HCT116 (cell line): Measurements from ENCODE around the gene NOSIP. TPM values are rescaled to one million over a fixed set of nuclear protein-coding genes. Genes with fewer than 3 reads are reported as not detected.

Experiments used
- ATAC-seq: fragments of 200-7000 bp; cut with Tn5 transposase; 2 replicates; pipeline ENCODE4 v1.9.1; 2020; ENCODE audit warnings: mild to moderate bottlenecking, moderate library complexity
- BruUV-seq: library from RNA; stranded (reverse); fragments of 400-500 nt; replicated peaks from 2 replicates; lab custom pipeline; 2021; lab: Mats Ljungman, UMichigan
- CTCF ChIA-PET: fragments of 300-600 bp; sonication (Branson Sonifier 250); formaldehyde crosslinking; loops from one replicate; lab custom pipeline; 2021; ENCODE audit warnings: antibody characterized with exemption; lab: Charles Lee
- POLR2A ChIA-PET: fragments of 300-600, 350-600 bp; sonication (Branson Sonifier 250); formaldehyde crosslinking; loops from one replicate; lab custom pipeline; 2021; ENCODE audit warnings: antibody characterized with exemption; lab: Charles Lee
- RAD21 ChIA-PET, 2 experiments: fragments of 300-600 bp; sonication (Branson Sonifier 250); formaldehyde crosslinking; loops; one replicate each; lab custom pipeline; 2023; ENCODE audit warnings: low total read pairs in 2 of 2; ENCODE audit not compliant: uncharacterized antibody in 2 of 2, unreplicated experiment in 2 of 2, low non-redundant PET in 1 of 2; lab: Charles Lee
- DNase-seq: peaks from one replicate; pipeline ENCODE4 v3.0.0-alpha.2; 2010; ENCODE audit warnings: low read depth, low spot score
- H2AFZ ChIP-seq: fragments of 200-600 bp; shearing (Covaris generic), sonication (generic); 2 replicates; pipeline ENCODE4 v1.6.1; 2017; ENCODE audit warnings: low read depth, mixed run types, mixed read lengths, antibody characterized with exemption, low read length; ENCODE audit not compliant: poor library complexity, severe bottlenecking
- H3K27ac ChIP-seq: 2 replicates; pipeline ENCODE4 v1.5.1; 2012; ENCODE audit warnings: low read depth, low read length
- H3K27me3 ChIP-seq: fragments of 200-600 bp; sonication (generic); 2 replicates; pipeline ENCODE4 v1.6.1; 2016; ENCODE audit warnings: mixed run types, low read length, mixed read lengths; ENCODE audit not compliant: insufficient read depth
- H3K36me3 ChIP-seq, 2 experiments: fragments of 200-500 bp in 1 of 2; fragments of 200-600 bp in 1 of 2; sonication (Bioruptor generic) in 1 of 2; sonication (generic) in 1 of 2; 2 replicates each; pipeline versions ENCODE4 v1.5.1 to v1.6.1; 2014 to 2016; ENCODE audit warnings: low read length in 2 of 2, inconsistent platforms in 1 of 2, mixed read lengths in 1 of 2, mixed run types in 1 of 2; ENCODE audit not compliant: insufficient read depth in 2 of 2, control insufficient read depth in 1 of 2
- H3K4me1 ChIP-seq, 2 experiments: fragments of 200-600 bp in 1 of 2; sonication (generic) in 1 of 2; 2 replicates each; pipeline versions ENCODE4 v1.5.1 to v1.6.1; 2012 to 2017; ENCODE audit warnings: low read length in 2 of 2, inconsistent platforms in 1 of 2, mild to moderate bottlenecking in 1 of 2, mixed read lengths in 1 of 2, mixed run types in 1 of 2, moderate library complexity in 1 of 2; ENCODE audit not compliant: insufficient read depth in 2 of 2, control insufficient read depth in 1 of 2
- H3K4me2 ChIP-seq: fragments of 200-600 bp; sonication (generic); 2 replicates; pipeline ENCODE4 v1.6.1; 2017; ENCODE audit warnings: mixed run types, low read length, mixed read lengths
- H3K4me3 ChIP-seq, 2 experiments: fragments of 200-600 bp in 1 of 2; sonication (generic) in 1 of 2; replicated peaks in 1 of 2; 2 replicates each; pipeline ENCODE4 v1.5.1; 2011 to 2016; ENCODE audit warnings: low read length in 2 of 2, control low read depth in 1 of 2, low read depth in 1 of 2, mild to moderate bottlenecking in 1 of 2, mixed read lengths in 1 of 2, mixed run types in 1 of 2
- H3K79me2 ChIP-seq: fragments of 200-600 bp; sonication (generic); 2 replicates; pipeline ENCODE4 v1.6.1; 2017; ENCODE audit warnings: mild to moderate bottlenecking, mixed run types, low read length, moderate library complexity, mixed read lengths; ENCODE audit not compliant: insufficient read depth
- H3K9ac ChIP-seq: fragments of 200-600 bp; sonication (generic); 2 replicates; pipeline ENCODE4 v1.6.1; 2016; ENCODE audit warnings: low read length, mixed read lengths
- H3K9me2 ChIP-seq: fragments of 200-600 bp; sonication (generic), shearing (Covaris generic); 2 replicates; pipeline ENCODE4 v1.6.1; 2017; ENCODE audit warnings: mixed run types, mild to moderate bottlenecking, moderate library complexity; ENCODE audit not compliant: insufficient read depth
- H3K9me3 ChIP-seq, 2 experiments: fragments of 200-500 bp in 1 of 2; fragments of 200-600 bp in 1 of 2; sonication (Bioruptor generic) in 1 of 2; sonication (generic) in 1 of 2; 2 replicates each; pipeline ENCODE4 v1.6.1; 2014 to 2017; ENCODE audit warnings: low read length in 2 of 2, mixed read lengths in 2 of 2, inconsistent platforms in 1 of 2, low read depth in 1 of 2, mild to moderate bottlenecking in 1 of 2, mixed run types in 1 of 2, moderate library complexity in 1 of 2; ENCODE audit not compliant: control insufficient read depth in 1 of 2, insufficient read depth in 1 of 2
- H4K20me1 ChIP-seq: fragments of 200-600 bp; sonication (generic), shearing (Covaris generic); 2 replicates; pipeline ENCODE4 v1.6.1; 2017; ENCODE audit warnings: mixed run types, mild to moderate bottlenecking, moderate library complexity; ENCODE audit not compliant: insufficient read depth
- CBX3 ChIP-seq: IDR thresholded peaks from 2 replicates; pipeline ENCODE4 v1.6.1; 2012; ENCODE audit warnings: low read depth
- CEBPB ChIP-seq: IDR thresholded peaks from 2 replicates; pipeline ENCODE4 v1.6.1; 2012; ENCODE audit warnings: low read depth
- EZH2 ChIP-seq: fragments of 200-600 bp; sonication (generic); IDR thresholded peaks from 2 replicates; pipeline ENCODE4 v1.6.1; 2017; ENCODE audit warnings: antibody characterized with exemption, mixed run types
- EZH2phosphoT487 ChIP-seq: fragments of 200-600 bp; IDR thresholded peaks from 2 replicates; pipeline ENCODE4 v1.6.1; 2018; ENCODE audit warnings: antibody characterized with exemption, borderline replicate concordance
- FOSL1 ChIP-seq: IDR thresholded peaks from 2 replicates; pipeline ENCODE4 v1.6.1; 2012; ENCODE audit warnings: low read depth
- JUND ChIP-seq: IDR thresholded peaks from 2 replicates; pipeline ENCODE4 v1.6.1; 2012
- POLR2A ChIP-seq: IDR thresholded peaks from 2 replicates; pipeline ENCODE4 v1.7.0; 2011; ENCODE audit warnings: borderline replicate concordance; ENCODE audit not compliant: insufficient read depth, insufficient read length; ENCODE audit errors: extremely low read depth
- POLR2AphosphoS5 ChIP-seq: IDR thresholded peaks from 2 replicates; pipeline ENCODE4 v1.6.1; 2011; ENCODE audit warnings: mild to moderate bottlenecking, low read depth, low read length, moderate library complexity
- RAD21 ChIP-seq: IDR thresholded peaks from 2 replicates; pipeline ENCODE4 v1.6.1; 2012; ENCODE audit warnings: low read depth, mild to moderate bottlenecking
- SIN3A ChIP-seq: IDR thresholded peaks from 2 replicates; pipeline ENCODE4 v1.6.1; 2012; ENCODE audit warnings: low read depth
- SP1 ChIP-seq: IDR thresholded peaks from 2 replicates; pipeline ENCODE4 v1.6.1; 2012; ENCODE audit warnings: low read depth
- SRF ChIP-seq: IDR thresholded peaks from 2 replicates; pipeline ENCODE4 v1.6.1; 2012; ENCODE audit warnings: low read depth
- TCF7L2 ChIP-seq: IDR thresholded peaks from 2 replicates; pipeline ENCODE4 v1.7.0; 2011; ENCODE audit warnings: borderline replicate concordance, inconsistent platforms; ENCODE audit not compliant: insufficient read depth, insufficient read length; ENCODE audit errors: extremely low read depth
- YY1 ChIP-seq: IDR thresholded peaks from 2 replicates; pipeline ENCODE4 v1.6.1; 2011; ENCODE audit warnings: low read length, low read depth, moderate library complexity, mild to moderate bottlenecking; ENCODE audit not compliant: insufficient replicate concordance; ENCODE audit errors: extremely low read depth
- ZFX ChIP-seq: fragments of 450-650 bp; IDR thresholded peaks from 2 replicates; pipeline ENCODE4 v1.6.1; 2017
- intact Hi-C: fragments of 100-400 bp; cut with micrococcal nuclease; formaldehyde crosslinking; loops from 2 replicates; pipeline ENCODE4 v1.10.0; 2022
- total RNA-seq: library from RNA; stranded (reverse); gene quantifications from one replicate; pipeline ENCODE4 v1.2.1, GENCODE V29; 2021; ENCODE audit not compliant: unreplicated experiment
- TF ChIP-seq, protein P1 (sequence below): IDR thresholded peaks from 2 replicates; pipeline ENCODE4 v1.6.1; 2011; ENCODE audit warnings: mild to moderate bottlenecking, low read length, moderate library complexity; ENCODE audit not compliant: insufficient replicate concordance; ENCODE audit errors: extremely low read depth
- TF ChIP-seq, protein P2 (sequence below): IDR thresholded peaks from 2 replicates; pipeline ENCODE4 v1.6.1; 2012; ENCODE audit warnings: low read depth

NOSIP gene
- total RNA-seq, 1 experiment from 2014 or later: 133 TPM

DNA sequence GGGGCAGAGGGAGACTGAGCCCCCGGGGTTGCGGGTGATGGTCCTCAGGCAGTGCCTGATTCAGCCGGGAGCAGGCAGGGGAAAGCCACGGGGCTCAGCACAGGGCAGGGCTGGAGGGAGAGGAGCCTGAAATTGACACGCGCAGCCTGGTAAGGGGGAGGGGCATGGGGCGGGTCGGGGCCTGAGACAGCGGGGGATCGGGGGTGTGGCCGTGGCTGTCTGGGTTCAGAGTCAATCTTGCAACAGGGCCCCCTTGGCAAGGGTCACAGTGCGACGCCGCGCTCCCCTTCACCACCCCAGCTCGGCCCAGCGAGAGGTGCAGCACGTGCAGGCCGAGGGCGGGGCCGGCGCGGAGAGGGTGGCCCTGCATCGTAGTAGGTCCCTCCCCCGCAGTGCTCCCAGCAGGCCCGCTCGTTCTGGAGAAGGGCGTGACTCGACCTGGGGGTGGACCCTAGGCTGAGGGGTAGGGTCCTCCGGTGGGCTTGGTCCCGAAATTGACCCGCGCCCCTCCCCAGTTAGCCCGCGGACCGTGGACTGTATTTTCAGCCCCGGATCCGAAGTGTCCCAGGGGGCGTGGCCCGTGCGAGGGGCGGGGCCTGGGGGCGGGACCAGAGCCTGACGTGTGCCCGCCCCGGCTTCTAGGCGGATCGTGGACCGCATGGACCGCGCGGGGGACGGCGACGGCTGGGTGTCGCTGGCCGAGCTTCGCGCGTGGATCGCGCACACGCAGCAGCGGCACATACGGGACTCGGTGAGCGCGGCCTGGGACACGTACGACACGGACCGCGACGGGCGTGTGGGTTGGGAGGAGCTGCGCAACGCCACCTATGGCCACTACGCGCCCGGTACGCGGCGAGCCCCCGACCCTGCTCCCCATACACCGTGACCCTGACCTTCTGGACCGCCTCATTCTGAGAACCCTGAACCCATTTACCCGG is 46.5 kb downstream of the NOSIP start:
- ChIA-PET RAD21 (no interaction called here), CTCF (no interaction called here), POLR2A (no interaction called here)
- Histone ChIP-seq H3K27me3 (no peaks in the 10 kb centered on the region), H4K20me1 (no peaks in the 10 kb centered on the region), H2AFZ (no peak overlapping the region), H3K79me2 (no peaks in the 10 kb centered on the region), H3K4me3 (no peak overlapping the region), H3K4me1 (peaks cover 0 to 10% of the 10 kb centered on the region in 2 experiments; a peak in 1 of 4 replicates), H3K27ac (no peak overlapping the region), H3K36me3 (no peaks in the 10 kb centered on the region), H3K4me2 (no peak overlapping the region), H3K9ac (no peak overlapping the region), H3K9me2 (no peaks in the 10 kb centered on the region), H3K9me3 (no peaks in the 10 kb centered on the region)
- no peak for TF ChIP-seq EZH2
- no peak for TF ChIP-seq ZFX
- no peak for TF ChIP-seq SRF
- no peak for TF ChIP-seq CEBPB
- TF ChIP-seq RAD21: no peak
- no peak for TF ChIP-seq SIN3A
- no peak for TF ChIP-seq YY1
- no peak for TF ChIP-seq POLR2A
- no peak for TF ChIP-seq SP1
- TF ChIP-seq EZH2phosphoT487: no peak
- TF ChIP-seq TCF7L2: no peak
- TF ChIP-seq FOSL1: no peak
- TF ChIP-seq, protein P1, sequence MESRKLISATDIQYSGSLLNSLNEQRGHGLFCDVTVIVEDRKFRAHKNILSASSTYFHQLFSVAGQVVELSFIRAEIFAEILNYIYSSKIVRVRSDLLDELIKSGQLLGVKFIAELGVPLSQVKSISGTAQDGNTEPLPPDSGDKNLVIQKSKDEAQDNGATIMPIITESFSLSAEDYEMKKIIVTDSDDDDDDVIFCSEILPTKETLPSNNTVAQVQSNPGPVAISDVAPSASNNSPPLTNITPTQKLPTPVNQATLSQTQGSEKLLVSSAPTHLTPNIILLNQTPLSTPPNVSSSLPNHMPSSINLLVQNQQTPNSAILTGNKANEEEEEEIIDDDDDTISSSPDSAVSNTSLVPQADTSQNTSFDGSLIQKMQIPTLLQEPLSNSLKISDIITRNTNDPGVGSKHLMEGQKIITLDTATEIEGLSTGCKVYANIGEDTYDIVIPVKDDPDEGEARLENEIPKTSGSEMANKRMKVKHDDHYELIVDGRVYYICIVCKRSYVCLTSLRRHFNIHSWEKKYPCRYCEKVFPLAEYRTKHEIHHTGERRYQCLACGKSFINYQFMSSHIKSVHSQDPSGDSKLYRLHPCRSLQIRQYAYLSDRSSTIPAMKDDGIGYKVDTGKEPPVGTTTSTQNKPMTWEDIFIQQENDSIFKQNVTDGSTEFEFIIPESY: no peak
- TF ChIP-seq JUND: no peak
- TF ChIP-seq, protein P2, sequence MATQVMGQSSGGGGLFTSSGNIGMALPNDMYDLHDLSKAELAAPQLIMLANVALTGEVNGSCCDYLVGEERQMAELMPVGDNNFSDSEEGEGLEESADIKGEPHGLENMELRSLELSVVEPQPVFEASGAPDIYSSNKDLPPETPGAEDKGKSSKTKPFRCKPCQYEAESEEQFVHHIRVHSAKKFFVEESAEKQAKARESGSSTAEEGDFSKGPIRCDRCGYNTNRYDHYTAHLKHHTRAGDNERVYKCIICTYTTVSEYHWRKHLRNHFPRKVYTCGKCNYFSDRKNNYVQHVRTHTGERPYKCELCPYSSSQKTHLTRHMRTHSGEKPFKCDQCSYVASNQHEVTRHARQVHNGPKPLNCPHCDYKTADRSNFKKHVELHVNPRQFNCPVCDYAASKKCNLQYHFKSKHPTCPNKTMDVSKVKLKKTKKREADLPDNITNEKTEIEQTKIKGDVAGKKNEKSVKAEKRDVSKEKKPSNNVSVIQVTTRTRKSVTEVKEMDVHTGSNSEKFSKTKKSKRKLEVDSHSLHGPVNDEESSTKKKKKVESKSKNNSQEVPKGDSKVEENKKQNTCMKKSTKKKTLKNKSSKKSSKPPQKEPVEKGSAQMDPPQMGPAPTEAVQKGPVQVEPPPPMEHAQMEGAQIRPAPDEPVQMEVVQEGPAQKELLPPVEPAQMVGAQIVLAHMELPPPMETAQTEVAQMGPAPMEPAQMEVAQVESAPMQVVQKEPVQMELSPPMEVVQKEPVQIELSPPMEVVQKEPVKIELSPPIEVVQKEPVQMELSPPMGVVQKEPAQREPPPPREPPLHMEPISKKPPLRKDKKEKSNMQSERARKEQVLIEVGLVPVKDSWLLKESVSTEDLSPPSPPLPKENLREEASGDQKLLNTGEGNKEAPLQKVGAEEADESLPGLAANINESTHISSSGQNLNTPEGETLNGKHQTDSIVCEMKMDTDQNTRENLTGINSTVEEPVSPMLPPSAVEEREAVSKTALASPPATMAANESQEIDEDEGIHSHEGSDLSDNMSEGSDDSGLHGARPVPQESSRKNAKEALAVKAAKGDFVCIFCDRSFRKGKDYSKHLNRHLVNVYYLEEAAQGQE: no peak
- TF ChIP-seq CBX3: no peak
- no peak for TF ChIP-seq POLR2AphosphoS5
- DNase-seq (no peak), ATAC-seq (peak; percentile 68)
- intact Hi-C loops: no loop called here
- no TSS peak for BruUV-seq
